Psoas muscle (tissue), 8 donors: ENCODE data around the gene TRMT44. TPM values are rescaled to one million over a fixed set of nuclear protein-coding genes. Genes with fewer than 3 reads are reported as not detected.

Experiments used
- ATAC-seq, 4 donors: fragments of 200-7000 bp; cut with Tn5 transposase; one replicate each; pipeline ENCODE4 v1.9.1; 2020; ENCODE audit warnings: moderate library complexity in 3 of 4, mild to moderate bottlenecking in 2 of 4
- DNase-seq, 2 donors: peaks; one replicate each; pipeline ENCODE4 v3.0.0-alpha.2; 2020
- H3K27ac ChIP-seq: fragments of 200-600 bp; one replicate; pipeline ENCODE4 v1.8.0; 2022
- H3K27me3 ChIP-seq, 3 donors: fragments of 200-600 bp in 1 of 3; one replicate each; pipeline versions ENCODE4 v1.6.1 to v1.8.0; 2013 to 2022; ENCODE audit warnings: low read length in 2 of 3, mild to moderate bottlenecking in 2 of 3, moderate library complexity in 1 of 3; ENCODE audit not compliant: insufficient read depth in 3 of 3
- H3K36me3 ChIP-seq, 2 donors: fragments of 200-600 bp in 1 of 2; one replicate each; pipeline versions ENCODE4 v1.6.1 to v1.8.0; 2013 to 2022; ENCODE audit warnings: low read depth in 1 of 2, mild to moderate bottlenecking in 1 of 2, moderate library complexity in 1 of 2; ENCODE audit not compliant: insufficient read depth in 1 of 2
- H3K4me1 ChIP-seq: fragments of 200-600 bp; one replicate; pipeline ENCODE4 v1.8.0; 2022
- H3K4me3 ChIP-seq: fragments of 200-600 bp; one replicate; pipeline ENCODE4 v1.8.0; 2022; ENCODE audit warnings: mild to moderate bottlenecking
- H3K9me3 ChIP-seq: fragments of 200-600 bp; one replicate; pipeline ENCODE4 v1.8.0; 2022
- CTCF ChIP-seq: fragments of 200-600 bp; IDR thresholded peaks from one replicate; pipeline ENCODE4 v1.8.0; 2022; ENCODE audit warnings: antibody characterized with exemption
- WGBS, 3 donors: extraction: QIAGEN DNeasy Blood & Tissue Kit; methylation state at CpG; one replicate each; pipeline versions ENCODE4 v1.1.6 to v1.1.7; 2013; 5-methylcytosine and 5-hydroxymethylcytosine counted together
- intact Hi-C, 2 donors: fragments of 100-400 bp; cut with DNase I; formaldehyde crosslinking; loops; one replicate each; pipeline versions ENCODE4 v1.11.0 to v1.14.2; 2022
- polyA plus RNA-seq, 3 donors: library from polyadenylated mRNA; stranded (reverse); fragments of 200-250 nt; gene quantifications; one replicate each; pipeline ENCODE4 v1.2.3, GENCODE V29; 2013
- total RNA-seq, 4 donors: library from RNA; stranded (reverse); fragmentation: NEBNext Ultra II Directional in 2 of 4; extraction: Animal tissue kit (Norgen Biotek cat#: 25700) in 2 of 4; gene quantifications; one replicate each; pipeline versions ENCODE4 v1.2.1 to v1.2.4, GENCODE V29; 2021 to 2023
- donor health status: healthy with polysubstance abuse.
- donor health status: DM: no; HTN: no; CAD: no; lungs with moderate emphysema.
- donor health status: Bipolar disorder and iron deficiency.
- donor health status: healthy.
- donor health status: DM: yes; HTN: yes; CAD: no.
- donor health status: DM: no; HTN: no; CAD: no.
- donor health status: DM: no; HTN: no; CAD: no.
- donor health status: DM: yes; HTN: yes; CAD: no.

The TRMT44 gene
- total and polyA plus RNA-seq, 7 donors: 3.4 to 9.1 (median 5.4) TPM

DNA sequence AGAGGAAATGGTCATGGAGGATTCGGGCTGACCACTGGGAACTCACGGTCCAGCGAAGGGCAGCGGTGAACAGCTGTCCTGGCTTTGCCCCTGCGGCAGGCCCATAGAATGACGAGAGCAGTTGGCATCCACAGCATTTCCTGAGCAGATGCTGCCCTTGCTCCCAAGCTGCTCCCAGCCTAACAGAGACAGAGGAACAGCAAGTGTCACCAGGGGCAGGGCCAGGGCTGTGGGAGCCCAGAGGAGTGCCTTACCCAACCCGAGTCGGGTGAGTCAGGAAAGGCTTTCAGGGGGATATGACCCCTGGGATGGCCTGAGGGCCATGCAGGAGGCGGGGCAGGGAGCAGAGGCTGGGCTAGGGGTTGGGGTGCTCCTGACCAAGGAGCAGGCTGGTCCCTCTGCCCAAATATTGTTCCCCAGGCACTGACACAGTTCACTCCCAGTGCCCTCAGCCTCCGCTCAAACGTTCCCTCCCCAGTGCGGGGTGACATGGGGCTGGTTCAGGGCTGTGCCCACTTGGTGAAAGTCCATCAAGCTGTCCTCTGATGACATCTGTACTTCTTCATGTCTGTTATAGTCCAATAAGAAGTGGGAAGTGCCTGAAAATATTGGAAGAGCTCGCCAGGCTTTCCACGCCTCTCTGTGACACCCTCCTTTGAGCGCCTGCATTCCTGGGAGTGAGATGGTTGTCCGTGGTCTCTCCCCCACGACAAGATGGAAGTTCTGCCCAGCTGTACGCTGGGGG lies 74.9 kb downstream of the TRMT44 start:
- DNase-seq (no peak), ATAC-seq (peak; percentile 40 to 65 (median 52))
- no peaks in the 10 kb centered on the region for H3K36me3 ChIP-seq
- H3K4me1 ChIP-seq: no peaks in the 10 kb centered on the region
- WGBS, 3 donors: 28 to 40% (median 33%) methylated on average over 18 of the region's 18 CpGs
- no peak for TF ChIP-seq CTCF
- peaks cover 0 to 5% (median 0%) of the 10 kb centered on the region in 3 donors for H3K27me3 ChIP-seq
- H3K27ac ChIP-seq: no peak overlapping the region
- intact Hi-C loops: no loop called here
- no peak overlapping the region for H3K4me3 ChIP-seq
- no peaks in the 10 kb centered on the region for H3K9me3 ChIP-seq

DNA sequence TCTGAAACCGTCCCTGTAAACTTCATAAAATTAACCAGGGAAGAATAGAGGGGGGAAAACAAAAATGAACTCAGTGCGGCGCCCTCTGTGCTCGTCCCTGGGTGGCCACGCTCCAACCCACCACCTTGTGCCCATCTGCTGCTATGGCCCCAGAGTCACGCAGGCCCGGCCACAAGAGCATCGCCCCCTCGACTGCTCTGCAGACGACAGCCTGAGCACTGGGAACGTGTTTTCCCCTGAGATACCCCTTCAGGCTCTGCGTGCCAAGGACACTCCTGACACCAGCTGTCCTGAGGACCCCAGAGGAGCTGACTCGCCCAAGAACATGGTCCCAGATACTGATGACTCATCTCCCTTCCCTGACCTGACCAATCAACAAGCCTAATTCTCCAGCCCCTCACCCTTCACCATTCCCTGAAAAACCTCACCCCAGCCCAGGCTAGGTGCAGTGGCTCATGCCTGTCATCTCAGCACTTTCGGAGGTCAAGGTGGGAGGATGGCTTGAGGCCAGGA lies 75.5 kb downstream of the TRMT44 start:
- intact Hi-C loops: no loop called here
- H3K4me1 ChIP-seq: no peaks in the 10 kb centered on the region

DNA sequence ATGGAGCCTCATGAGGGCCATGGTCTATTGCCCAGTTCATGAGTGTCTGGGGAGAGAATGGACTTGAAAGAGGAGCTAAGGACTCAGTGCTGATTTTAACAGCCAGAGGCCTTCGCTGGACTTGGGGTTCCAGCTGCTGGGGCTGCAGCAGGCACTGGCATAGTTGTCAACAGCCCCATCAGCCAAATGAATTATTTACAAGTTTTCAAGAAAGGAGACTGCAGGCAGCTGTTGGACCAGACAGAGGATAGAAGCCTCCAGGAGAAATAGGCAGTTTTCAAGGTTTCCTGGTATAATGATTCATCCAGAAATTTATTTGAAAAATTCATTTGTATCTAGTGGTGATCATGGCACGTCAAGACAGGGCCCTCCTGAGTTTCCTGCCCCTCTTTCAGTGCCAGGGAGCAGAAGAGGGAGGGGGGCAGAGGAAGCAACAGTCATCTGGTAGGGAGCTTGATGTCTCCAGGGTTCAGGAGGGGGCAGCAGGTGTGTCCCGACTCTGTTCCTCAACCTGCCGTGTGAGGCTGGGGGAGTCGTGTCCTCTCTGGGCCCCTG lies 76.5 kb downstream of the TRMT44 start:
- Histone ChIP-seq H3K9me3 (peaks cover 9% of the 10 kb centered on the region), H3K27ac (no peak overlapping the region), H3K36me3 (no peaks in the 10 kb centered on the region), H3K4me1 (no peaks in the 10 kb centered on the region), H3K4me3 (no peak overlapping the region), H3K27me3 (peaks cover 0 to 5% (median 0%) of the 10 kb centered on the region in 3 donors)
- DNase-seq (no peak), ATAC-seq (no peak)
- 35 to 52% (median 36%) methylated on average over 5 of the region's 5 CpGs for WGBS, 3 donors
- intact Hi-C loops: no loop called here
- no peak for TF ChIP-seq CTCF

More for the DNA sequence above, 75.5 kb downstream of the TRMT44 start:
- H3K4me3 ChIP-seq: no peak overlapping the region
- WGBS, 3 donors: 34 to 47% (median 35%) methylated on average over 14 of the region's 14 CpGs
- peaks cover 0 to 5% (median 0%) of the 10 kb centered on the region in 3 donors for H3K27me3 ChIP-seq
- H3K27ac ChIP-seq: no peak overlapping the region
- ATAC-seq (peak in 1 of 4 donors; percentile 29), DNase-seq (no peak)
- H3K9me3 ChIP-seq: peaks cover 6% of the 10 kb centered on the region
- no peak for TF ChIP-seq CTCF
- no peaks in the 10 kb centered on the region for H3K36me3 ChIP-seq

- no peak for TF ChIP-seq CTCF
- H3K36me3 ChIP-seq: no peaks in the 10 kb centered on the region
- intact Hi-C loops: no loop called here
- no peak overlapping the region for H3K27ac ChIP-seq
- H3K9me3 ChIP-seq: peaks cover 9% of the 10 kb centered on the region
- ATAC-seq: no peak
- peaks cover 0 to 5% (median 0%) of the 10 kb centered on the region in 3 donors for H3K27me3 ChIP-seq
- 44 to 60% (median 45%) methylated on average over 12 to 13 of the region's 13 CpGs for WGBS, 3 donors
- no peak for DNase-seq
- no peak overlapping the region for H3K4me3 ChIP-seq
- H3K4me1 ChIP-seq: no peaks in the 10 kb centered on the region
These were observed 77.4 kb downstream of the TRMT44 start for GRCh38 chr4:8517946-8518345.
